NCI-H1436 treated with DMSO at 0.1 percent for 48 hours (cell line): ENCODE data around the gene SH3RF3.

ENCODE experiments used
- DNase-seq: peaks from one replicate; lab custom pipeline; 2025; lab: John Stamatoyannopoulos, UW

The SH3RF3 gene

DNA sequence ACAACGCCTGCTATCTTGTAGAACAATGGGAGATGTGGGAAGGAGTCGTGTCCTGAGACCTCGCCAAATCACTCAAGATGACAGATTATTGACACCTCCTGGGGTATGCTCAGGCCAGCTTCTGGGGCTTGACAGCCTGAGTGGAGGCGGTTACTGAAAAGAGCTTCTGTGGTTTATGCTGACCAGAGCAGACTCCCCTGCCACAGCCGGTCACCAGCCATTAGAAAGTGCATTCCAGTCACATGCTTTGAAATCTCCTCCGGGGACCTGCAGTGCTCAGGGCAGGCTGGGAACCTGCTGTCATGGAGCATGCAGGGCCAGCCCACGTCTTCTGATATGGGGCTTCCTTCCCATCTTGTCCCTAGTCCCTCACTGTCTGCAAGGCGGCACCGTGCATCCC, 268.9 kb downstream of the SH3RF3 start:
- DNase-seq: no peak

DNA sequence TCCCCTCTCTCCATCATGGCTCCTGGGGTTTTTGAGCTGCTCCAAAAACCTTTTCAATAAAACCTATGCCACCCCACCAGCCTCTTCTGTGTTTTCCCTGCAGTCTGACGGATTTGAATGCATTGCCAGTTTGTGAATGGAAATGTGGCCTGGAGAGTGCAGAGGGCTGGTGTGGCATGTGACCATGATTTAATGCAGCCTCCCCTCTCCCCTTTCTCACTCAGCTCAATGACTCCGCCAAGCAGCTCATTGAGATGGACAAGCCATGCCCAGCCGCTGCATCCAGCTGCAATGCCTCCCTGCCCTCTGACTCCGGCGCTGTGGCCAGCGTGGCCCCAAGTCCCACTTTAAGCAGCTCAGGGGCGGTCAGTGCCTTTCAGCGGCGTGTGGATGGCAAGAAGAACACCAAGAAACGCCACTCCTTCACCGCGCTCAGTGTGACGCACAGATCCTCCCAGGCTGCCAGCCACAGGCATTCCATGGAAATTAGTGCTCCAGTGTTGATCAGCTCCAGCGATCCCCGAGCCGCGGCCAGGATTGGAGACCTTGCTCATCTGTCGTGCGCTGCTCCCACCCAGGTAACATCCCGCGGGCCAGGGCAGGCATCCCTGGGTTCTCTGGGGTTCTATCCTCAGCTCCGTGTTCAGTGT, 269.5 kb downstream of the SH3RF3 start:
- DNase-seq: no peak

DNA sequence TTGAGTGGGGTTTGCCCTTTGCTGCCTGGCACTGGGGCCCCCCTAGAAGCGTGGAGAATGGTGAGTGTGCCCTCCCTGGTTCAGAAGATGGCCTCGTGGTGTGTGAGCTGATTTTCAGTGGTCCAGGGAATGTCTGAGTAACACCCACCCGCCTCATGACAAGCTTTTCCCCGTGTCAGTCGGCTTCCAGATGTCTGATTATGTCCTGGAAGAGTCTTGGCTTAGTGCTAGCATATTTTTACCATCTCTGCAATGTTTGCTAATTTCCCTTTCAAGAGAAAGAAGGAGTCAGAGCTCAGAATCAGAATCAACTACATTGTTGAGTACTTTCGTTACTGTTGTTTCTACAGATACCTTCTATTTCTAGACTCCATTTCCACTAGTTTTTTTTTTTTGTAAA, 270.1 kb downstream of the SH3RF3 start:
- DNase-seq: no peak

DNA sequence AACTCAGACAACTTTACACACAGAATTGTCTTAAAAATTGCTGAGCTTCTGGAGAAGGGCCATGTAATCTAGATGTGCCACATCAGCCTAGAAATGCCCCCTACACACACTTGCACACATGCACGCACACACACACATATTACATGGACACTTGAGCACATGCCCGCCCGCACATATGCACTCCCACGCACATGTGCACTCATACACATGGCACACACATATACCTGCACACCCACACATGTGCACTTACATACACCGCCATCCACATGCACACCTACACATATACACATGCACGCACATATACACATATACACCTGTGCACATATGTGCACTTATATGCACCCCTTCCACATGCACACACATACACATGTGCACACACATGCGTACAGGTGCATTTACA, 271.1 kb downstream of the SH3RF3 start:
- DNase-seq: no peak

DNA sequence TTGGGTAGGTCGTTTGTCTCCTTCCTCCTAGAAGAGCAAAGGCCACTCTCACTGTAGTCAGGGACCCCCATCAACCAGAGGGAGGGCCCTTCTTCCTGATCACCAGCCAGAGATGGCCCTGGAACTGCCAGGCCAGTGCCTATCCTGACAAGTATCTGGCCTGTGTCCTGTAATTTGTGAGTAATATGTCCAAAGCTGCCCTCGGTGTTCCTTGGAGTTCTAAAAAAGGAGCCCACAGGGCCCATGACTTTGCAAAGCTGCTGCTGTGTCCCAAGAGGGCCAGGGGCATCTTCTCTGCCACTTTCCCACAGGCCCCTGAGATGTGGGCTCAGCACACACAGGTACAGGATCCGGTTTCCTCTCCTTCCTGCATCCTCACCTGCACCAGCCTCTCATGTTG, 272.4 kb downstream of the SH3RF3 start:
- no peak for DNase-seq

DNA sequence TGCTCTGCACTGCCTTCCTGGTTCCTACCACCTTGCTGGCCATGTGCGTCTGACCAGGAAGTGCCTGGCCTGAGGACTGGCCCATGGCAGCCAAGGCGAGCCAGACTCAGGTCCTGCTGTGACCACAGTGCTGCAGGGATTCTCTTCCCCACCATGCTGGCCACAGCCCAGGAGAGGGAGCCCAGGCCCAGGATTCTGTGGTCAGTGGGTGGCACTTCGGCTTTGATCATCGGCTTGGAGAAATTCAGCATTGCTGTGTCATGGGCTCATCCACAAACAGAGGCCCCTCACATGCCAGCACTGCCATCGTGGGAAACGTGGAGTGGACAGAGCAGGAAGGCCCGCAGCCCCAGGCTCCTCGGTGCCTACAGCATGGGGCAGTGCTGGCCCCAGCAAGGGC, 273.2 kb downstream of the SH3RF3 start:
- DNase-seq: no peak

DNA sequence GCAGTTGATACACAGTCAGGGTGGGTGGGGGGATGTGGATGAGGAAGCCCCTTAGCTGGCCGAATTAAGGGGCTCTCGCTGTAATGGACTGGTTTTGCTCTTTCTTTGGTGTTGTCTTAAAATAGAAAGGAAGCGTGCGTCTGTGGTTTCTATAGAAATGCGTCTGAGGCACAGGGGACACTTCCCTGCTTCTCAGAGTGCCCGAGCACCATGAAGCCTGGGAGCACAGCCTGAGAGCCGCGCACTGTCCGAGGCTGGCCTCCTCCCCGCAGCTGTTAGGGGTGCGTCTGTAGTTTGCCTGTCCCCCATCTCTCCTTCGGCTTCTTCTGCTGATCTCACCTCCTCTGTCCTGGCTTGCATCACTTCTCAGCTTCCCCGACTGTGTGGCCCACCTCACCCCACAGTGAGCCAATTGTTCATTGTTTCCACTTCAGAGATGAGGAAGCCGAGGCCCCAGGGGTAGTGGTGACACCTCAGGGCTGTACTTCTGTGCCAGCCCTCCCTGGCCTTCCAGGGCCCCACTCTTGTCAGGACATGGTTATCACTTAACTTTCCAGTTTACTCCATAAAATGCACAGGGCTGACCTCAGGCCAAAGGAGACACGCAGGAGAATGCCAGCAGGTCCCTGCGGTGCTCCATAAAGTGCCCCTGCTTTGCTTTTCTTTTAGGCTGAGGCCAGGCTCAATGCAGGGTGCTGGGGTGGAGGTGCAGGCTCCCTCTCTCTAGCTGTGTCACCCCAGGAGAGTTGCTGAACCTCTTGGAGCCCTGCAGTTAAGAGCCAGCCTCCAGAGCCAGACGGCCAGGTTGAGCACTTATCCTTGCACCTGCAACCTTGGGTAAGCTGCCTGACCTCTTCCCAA, 274.2 kb downstream of the SH3RF3 start:
- DNase-seq: no peak

DNA sequence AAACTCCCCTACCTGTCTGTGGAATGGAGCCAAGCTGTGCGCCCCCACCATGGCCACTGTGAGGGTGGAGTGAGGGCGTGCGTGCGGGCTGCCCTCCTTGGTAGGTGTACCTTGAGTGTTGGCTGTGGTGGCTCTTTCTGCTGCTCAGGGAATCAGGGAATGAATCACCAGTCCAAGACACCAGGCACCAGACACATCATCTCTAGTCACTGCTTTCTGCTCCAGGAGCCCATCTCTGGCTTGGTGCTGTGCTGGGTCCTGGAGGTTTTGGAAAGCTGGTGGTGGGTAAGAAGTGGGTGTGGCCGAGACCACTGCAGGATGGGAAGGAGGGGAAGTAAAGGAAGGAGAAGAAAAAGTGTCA, 274.8 kb downstream of the SH3RF3 start:
- DNase-seq: no peak

DNA sequence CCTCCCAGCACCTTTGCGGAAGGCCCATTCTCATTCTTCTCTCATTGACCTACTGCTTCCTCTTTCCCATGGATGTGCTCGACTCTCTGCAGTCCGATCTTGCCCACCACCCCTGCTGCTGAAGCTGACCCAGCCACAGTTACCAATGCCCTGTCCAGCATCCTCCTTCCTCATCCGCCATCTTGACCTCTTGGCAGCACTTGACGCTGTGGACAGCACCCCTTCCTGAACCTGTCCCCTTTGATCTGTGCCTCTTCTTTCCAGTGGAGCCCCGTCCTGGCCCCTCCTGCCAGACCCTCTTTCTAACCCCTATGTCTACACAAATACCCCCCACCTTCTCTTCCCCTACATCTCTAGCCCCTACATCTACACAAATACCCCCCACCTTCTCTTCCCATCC, 275.7 kb downstream of the SH3RF3 start:
- no peak for DNase-seq

DNA sequence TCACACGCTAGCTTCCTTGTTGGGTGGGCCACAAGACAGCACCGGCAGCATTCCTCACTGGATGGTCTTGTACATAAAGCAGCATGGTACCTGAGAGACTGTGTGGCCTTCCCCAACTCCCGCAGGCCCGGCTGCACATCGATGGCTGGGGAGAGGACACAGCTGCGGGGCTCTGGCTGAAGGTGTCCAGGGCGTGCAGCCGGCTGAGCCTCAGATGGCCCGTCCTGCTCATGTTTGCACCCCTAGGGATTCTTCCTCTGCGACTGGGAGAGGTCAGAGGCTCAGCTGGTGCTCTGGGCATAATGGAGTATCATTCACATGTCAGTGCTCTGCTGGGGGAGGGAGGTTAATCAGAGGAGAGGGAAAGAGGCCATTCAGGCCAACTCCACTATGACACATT, 276.9 kb downstream of the SH3RF3 start:
- DNase-seq: no peak

DNA sequence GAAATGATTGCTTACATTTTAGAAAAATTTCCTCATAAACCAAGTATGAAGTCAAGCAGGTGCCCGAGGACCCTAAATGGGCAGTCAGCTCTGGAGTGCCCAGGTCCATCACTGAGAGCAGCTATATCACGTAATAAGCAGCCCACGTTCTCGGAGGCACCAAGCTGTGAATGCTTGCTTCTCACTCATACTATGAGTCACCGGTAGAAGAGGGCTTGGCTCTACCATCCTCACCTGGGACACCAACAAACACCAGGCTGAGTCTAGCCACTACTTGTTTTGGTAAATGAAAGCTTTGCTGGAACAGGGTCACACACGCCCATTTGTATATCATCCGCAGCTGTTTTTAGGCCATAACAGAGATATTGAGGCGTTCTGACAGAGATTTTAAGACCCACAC, 277.3 kb downstream of the SH3RF3 start:
- DNase-seq: no peak

DNA sequence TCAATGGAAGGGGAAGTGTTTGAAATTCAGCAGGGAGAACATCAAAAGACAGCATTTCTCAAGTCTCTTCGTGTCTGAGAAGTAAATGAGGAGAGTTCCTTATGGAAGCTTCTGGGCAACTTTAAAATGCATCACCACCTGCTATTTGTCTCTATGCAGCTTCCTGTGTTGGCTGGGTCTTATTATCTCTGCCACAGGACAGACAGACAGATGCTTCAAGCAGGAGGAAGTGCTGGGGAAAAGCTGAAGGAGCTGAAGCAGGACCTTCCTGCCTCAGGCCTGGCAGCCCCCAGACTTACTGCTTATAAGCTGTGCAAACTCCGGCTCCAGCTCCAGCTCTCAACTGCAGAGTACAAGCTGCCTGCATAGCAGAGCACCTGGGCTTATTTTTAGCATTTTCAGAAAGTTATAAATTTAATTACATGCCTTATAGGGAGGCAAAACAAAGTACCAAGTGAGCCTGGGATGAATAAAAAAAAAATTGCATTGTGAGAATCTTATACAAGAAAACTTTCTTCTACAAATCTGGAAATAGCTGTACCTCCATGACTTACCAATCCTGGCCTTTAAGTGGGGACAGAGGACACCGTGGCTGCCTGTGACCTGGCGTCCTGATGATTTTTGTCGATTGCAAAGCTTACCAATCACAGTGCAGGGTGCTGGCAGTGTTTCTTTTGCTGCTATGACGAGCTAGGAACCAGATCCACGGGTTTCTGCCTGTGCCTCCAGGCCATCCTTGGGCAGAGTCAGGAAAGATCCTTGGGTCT, 278.5 kb downstream of the SH3RF3 start:
- no peak for DNase-seq

DNA sequence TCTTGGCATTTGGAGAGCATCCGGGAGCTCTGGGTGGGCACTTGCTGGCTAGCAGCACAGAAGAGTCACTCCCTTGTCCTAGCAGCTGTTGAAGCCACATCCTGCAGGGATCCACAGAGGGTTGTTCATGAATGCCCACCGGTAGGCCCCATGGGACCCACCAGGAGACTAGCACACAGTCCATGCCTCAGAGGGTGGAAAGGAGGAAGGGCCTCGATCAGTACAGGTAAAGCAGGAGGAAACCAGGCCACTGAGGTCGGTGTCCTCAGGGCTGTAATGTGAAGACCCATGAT, 279.0 kb downstream of the SH3RF3 start:
- DNase-seq: no peak

DNA sequence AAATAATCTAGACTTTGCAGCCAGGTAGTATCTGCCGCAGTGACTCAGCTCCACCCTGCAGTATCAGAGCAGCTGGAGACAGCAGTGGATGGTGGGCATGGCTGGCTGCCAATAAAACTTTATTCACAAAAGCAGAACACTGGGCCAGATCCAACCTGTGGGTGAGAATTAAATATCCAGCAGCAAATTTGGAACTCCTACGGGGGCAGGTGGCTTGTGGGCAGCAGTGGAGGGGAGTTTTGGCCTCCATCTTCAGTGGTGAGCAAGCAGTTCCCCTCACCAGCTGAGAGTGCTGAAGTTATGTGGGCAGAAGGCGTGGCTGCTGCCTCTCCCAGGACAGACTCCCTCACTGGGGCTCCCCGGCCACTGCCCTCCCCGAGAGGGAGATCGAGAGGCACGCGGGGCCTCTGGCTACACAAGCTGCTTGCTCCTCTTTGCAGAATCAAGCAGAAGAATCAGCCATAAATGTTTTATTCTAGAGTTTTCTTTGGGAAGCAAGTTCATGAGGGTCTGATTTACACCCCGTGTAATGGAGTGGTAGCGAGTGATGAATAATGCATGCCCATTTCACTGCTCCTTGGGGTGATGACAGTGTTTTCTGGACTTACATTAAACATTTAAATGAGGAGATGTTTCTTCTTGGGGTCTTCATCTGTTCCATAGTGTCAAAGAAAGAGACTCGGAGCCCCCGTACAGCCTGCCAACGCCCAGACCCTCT, 280.5 kb downstream of the SH3RF3 start:
- no peak for DNase-seq

DNA sequence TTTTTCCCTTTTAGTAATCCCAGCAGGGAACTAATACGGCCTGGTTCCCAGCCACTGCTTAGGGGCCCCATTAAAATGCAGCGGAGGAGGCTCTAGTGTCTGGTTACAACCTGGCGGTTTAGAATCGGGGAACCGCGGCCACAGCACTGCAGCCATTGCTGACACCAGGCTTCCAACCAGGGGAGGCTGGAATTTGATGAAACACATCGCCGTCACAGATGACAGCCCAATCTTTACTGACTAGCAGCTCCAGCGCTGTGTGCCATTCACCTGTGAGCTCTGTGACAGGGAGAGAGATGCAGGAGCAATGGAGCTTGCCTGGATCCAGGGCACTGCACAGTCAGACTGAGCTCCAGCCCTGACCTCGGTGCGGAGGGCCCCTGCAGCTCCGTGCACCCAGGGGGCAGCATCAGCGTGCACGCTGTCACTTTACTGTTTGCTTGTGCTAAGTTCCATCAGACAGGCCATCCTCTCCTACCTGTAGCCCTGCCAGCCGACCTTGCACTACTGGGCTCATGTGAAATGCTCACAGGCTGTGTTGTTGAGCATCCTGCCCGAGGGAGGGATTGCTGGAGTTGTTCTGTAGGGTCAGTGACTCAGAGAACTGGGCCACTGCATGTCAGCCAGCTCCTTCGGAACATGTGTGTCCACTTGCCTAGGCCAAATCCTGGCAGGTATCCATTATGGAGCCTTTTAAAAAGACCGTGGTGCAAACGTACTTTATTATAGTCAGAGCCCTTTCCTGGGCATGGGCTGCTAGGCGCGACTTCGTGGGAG, 281.2 kb downstream of the SH3RF3 start:
- DNase-seq: no peak

DNA sequence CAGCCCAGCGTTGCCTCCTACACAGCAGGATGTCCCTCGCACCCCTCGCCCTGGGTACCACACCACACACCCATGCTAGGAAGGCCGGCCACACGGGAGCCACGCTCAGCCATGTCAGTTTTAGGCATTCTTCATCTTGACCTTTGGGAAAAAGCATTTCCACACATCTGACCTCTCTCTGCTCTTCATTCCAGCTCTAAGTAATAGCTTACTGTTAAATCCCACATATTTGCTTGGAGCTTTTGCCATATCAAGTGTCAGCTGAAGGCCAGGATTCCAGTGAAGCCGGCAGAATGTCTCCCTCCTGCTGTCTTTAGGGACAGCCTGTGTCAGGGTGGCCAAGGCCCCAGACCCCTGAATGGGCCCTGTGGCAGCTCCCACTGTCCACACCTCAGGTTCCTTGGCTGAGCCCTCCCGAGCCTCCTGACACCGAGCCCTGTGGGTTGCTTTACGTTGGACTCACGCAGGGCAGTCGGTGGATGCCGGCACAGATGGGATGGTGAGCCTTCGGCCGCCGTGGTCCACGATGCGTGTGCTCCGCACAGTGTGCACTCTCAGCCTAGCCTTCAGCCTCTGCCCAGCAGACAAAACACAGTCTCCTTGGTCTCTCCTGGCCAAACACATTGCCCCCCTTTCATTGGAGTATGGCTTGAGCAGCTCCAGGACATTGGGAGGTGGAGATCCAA, 282.8 kb downstream of the SH3RF3 start:
- no peak for DNase-seq

DNA sequence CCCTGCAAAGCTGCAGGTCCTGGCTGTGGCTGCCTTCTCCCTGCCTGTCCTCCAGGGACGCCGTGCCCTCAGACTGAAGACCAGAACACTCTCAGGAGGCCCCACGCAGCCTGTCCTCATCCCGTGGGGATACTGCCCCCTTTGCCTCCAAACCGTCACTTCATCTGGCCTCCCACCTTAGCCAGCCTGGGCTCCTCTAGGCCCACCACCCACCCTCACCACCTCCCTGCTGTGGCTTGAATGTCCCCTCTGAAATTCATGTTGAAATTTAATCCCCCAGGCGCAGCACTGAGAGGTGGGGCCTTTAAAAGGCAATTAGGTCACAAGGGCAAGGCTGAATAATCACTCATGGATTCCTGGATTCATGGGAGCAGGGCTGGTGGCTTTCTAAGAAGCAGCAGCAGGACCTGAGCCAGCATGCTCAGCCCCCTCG, 286.6 kb downstream of the SH3RF3 start:
- DNase-seq: no peak

DNA sequence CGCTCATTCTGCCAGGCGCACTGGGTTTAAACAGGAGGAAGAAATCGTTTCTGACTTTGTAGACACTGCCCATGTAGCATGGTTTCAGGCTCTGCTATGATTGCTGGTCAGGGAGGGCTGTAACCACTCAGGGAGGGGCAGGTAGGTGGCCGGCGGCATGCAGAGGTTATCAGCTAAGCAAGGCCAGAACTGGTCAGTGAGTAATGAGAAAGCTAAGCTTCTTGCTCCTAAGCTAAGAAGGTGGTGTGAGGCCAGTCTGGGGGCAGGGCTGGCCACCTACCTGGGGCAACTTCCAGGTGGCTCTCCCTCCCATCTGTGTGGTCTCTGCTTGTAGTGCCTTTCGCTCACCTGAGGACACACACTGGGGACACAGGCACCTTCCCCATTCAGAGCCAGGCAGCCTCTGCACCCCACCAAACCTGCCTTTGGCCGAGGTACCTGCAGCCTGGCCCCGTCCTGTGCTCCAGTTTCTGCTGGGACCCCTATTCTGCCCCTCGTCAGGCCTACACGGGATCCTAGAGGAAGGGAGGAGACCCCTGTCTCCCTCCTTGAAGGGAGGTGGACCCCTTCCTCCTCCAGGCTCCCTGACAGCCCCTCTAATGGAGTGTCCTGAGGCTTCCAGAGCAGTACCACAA, 288.8 kb downstream of the SH3RF3 start:
- DNase-seq: no peak

DNA sequence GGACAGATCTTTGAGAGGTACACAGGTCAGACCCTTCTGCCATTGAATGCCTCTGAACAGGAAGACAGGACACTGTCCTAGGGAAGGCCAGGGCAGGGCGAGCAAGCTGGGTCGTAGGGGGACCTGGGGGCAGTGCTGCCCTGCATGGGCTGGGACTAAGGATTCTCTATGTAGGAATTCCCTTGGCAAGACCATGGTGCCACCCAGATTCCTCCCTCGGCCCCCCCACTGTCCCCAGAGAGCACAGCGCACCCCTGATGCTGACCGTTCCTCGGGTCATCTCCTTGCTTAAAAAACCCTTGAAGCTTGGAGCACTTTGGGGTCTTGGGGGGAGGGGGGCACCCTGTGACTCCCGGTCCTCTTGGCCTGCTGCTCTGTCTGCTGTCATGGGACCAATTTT, 289.7 kb downstream of the SH3RF3 start:
- DNase-seq: no peak

DNA sequence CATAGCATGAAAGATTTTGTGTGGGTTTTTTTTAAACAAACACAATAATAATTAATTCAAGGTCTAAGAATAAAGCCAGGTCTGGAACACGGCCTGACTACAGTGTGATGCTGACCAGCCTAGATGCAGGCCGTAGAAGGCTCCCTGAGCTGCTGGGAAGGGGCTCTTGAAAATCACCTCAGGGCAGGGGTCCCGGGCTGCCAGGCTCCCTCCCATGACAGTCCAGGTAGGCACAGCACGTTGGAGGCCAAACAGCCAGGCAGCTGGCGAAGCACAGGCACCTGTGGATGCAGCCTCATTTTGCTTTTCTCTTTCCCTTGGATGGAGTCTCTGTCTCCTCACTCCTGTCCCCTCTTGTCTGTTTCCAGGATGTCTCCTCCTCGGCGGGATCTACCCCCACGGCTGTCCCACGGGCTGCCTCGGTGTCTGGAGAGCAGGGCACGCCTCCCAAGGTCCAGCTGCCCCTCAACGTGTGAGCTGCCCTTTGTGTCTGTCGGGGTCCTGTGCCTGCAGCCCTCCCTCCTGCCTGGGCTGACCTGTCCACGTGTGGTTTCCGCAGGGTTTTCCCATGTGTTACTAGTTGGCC, 290.3 kb downstream of the SH3RF3 start:
- no peak for DNase-seq
